MM.1S (cell line): Measurements from ENCODE around the gene CHMP5.
"Not testable (repeated sequence)": the region's sequence is repeated elsewhere in the genome, so short reads cannot be mapped to it uniquely, and the experiment has no call there.

Source experiments
- DNase-seq: peaks from one replicate; pipeline ENCODE4 v3.0.0-alpha.2; 2015
- H2AFZ ChIP-seq: fragments of 300-600 bp; sonication (generic); 2 replicates; pipeline ENCODE4 v1.6.0; 2016; ENCODE audit warnings: antibody characterized with exemption, low read length
- H3F3A ChIP-seq: fragments of 300-600 bp; sonication (generic); 2 replicates; pipeline ENCODE4 v1.6.1; 2016; ENCODE audit warnings: mild to moderate bottlenecking, antibody characterized with exemption, low read length, moderate library complexity, mixed read lengths; ENCODE audit not compliant: insufficient read depth
- H3K27ac ChIP-seq: fragments of 300-600 bp; sonication (generic); 2 replicates; pipeline ENCODE4 v1.5.1; 2016; ENCODE audit warnings: mild to moderate bottlenecking, low read length
- H3K27me3 ChIP-seq: fragments of 300-600 bp; sonication (generic); replicated peaks from 2 replicates; pipeline ENCODE4 v1.6.0; 2016; ENCODE audit warnings: low read length; ENCODE audit not compliant: insufficient read depth
- H3K36me3 ChIP-seq: fragments of 300-600 bp; sonication (generic); replicated peaks from 2 replicates; pipeline ENCODE4 v1.6.1; 2016; ENCODE audit warnings: mild to moderate bottlenecking, low read length, mixed read lengths; ENCODE audit not compliant: insufficient read depth
- H3K4me1 ChIP-seq: fragments of 300-600 bp; sonication (generic); 2 replicates; pipeline ENCODE4 v1.6.1; 2016; ENCODE audit warnings: low read length, mixed read lengths
- H3K4me2 ChIP-seq: fragments of 300-600 bp; sonication (generic); 2 replicates; pipeline ENCODE4 v1.6.0; 2016; ENCODE audit warnings: low read depth, low read length
- H3K4me3 ChIP-seq: fragments of 300-600 bp; sonication (generic); 2 replicates; pipeline ENCODE4 v1.5.1; 2016; ENCODE audit warnings: low read length, mixed read lengths
- H3K79me2 ChIP-seq: fragments of 300-600 bp; sonication (generic); 2 replicates; pipeline ENCODE4 v1.6.1; 2016; ENCODE audit warnings: mixed run types, low read length, mixed read lengths
- H3K9ac ChIP-seq: fragments of 300-600 bp; sonication (generic); 2 replicates; pipeline ENCODE4 v1.6.1; 2016; ENCODE audit warnings: low read length, mixed read lengths
- H3K9me2 ChIP-seq: fragments of 300-600 bp; sonication (generic); replicated peaks from 2 replicates; pipeline ENCODE4 v1.6.1; 2016; ENCODE audit warnings: mild to moderate bottlenecking, low read length, mixed read lengths; ENCODE audit not compliant: insufficient read depth
- H3K9me3 ChIP-seq: fragments of 300-600 bp; sonication (generic); replicated peaks from 2 replicates; pipeline ENCODE4 v1.6.1; 2016; ENCODE audit warnings: mild to moderate bottlenecking, low read length, mixed read lengths; ENCODE audit not compliant: insufficient read depth
- H4K20me1 ChIP-seq: fragments of 300-600 bp; sonication (generic); 2 replicates; pipeline ENCODE4 v1.6.1; 2016; ENCODE audit warnings: mild to moderate bottlenecking, low read length, moderate library complexity, mixed read lengths; ENCODE audit not compliant: insufficient read depth
- EZH2 ChIP-seq: fragments of 300-600 bp; sonication (generic); optimal IDR thresholded peaks from 2 replicates; pipeline ENCODE3; 2017; ENCODE audit warnings: low read depth, mild to moderate bottlenecking, antibody characterized with exemption, low read length, mixed read lengths
- EZH2phosphoT487 ChIP-seq: fragments of 300-600 bp; sonication (generic); IDR thresholded peaks from 2 replicates; pipeline ENCODE4 v1.6.1; 2018; ENCODE audit warnings: antibody characterized with exemption, low read length
- TF ChIP-seq, protein P1 (sequence below): fragments of 300-600 bp; sonication (generic); IDR thresholded peaks from 2 replicates; pipeline ENCODE4 v1.5.1; 2016; ENCODE audit warnings: antibody characterized with exemption, low read length, mixed read lengths

Gene CHMP5

DNA sequence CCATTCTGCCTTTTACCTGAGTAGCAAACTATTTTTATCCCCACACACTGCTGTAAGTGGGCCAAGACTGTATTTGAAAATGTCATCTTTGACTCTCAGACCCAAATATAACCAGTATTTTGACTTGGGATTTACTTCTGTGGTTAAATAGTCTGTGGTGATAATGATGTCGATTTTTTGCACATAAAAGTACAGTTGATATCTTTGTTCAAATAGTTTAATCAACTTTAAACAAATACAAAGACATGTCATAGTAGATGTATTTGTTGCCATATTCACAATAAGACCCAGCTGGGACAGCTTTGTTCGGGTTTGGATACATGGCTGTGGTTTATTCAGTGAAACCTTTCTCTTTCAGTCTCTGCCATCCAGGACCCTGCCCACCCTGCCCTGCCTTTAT, 45.9 kb downstream of the CHMP5 start:
- Histone ChIP-seq H3F3A (no peaks in the 10 kb centered on the region), H3K9me2 (no peaks in the 10 kb centered on the region), H2AFZ (no peak overlapping the region), H3K4me1 (no peaks in the 10 kb centered on the region), H3K9ac (no peak overlapping the region), H3K79me2 (peaks cover 38% of the 10 kb centered on the region), H4K20me1 (no peaks in the 10 kb centered on the region), H3K4me3 (no peak overlapping the region), H3K27ac (no peak overlapping the region), H3K27me3 (no peaks in the 10 kb centered on the region), H3K4me2 (no peak overlapping the region), H3K36me3 (peaks cover 9% of the 10 kb centered on the region), H3K9me3 (no peaks in the 10 kb centered on the region)
- TF ChIP-seq, protein P1, sequence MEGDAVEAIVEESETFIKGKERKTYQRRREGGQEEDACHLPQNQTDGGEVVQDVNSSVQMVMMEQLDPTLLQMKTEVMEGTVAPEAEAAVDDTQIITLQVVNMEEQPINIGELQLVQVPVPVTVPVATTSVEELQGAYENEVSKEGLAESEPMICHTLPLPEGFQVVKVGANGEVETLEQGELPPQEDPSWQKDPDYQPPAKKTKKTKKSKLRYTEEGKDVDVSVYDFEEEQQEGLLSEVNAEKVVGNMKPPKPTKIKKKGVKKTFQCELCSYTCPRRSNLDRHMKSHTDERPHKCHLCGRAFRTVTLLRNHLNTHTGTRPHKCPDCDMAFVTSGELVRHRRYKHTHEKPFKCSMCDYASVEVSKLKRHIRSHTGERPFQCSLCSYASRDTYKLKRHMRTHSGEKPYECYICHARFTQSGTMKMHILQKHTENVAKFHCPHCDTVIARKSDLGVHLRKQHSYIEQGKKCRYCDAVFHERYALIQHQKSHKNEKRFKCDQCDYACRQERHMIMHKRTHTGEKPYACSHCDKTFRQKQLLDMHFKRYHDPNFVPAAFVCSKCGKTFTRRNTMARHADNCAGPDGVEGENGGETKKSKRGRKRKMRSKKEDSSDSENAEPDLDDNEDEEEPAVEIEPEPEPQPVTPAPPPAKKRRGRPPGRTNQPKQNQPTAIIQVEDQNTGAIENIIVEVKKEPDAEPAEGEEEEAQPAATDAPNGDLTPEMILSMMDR, result no peak
- TF ChIP-seq EZH2 (no peak), EZH2phosphoT487 (no peak)
- no peak for DNase-seq

DNA sequence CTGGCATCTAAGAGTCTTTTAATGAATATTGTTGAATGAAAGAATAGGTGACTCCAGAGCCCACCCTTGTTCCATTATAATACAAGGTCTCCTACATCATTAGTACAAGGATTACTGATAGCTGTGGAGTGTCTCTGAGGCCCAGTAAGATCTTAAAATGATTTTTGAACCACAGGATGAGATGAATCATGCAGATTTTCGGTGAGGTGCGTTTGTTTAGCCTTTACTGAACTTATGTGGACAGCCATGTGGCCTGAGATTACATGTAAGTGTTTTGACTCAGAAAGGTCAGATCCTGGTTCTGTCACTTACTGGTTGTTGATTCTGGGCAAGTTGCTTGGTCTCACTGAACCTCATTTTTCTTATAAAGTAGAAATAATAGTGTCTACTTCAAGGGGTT, 47.1 kb downstream of the CHMP5 start:
- Histone ChIP-seq H3K9me2 (no peaks in the 10 kb centered on the region), H3K9me3 (no peaks in the 10 kb centered on the region), H2AFZ (no peak overlapping the region), H3K4me2 (no peak overlapping the region), H3K4me1 (no peaks in the 10 kb centered on the region), H3K79me2 (peaks cover 27% of the 10 kb centered on the region), H3K27ac (no peak overlapping the region), H3K27me3 (no peaks in the 10 kb centered on the region), H3K9ac (no peak overlapping the region), H3K36me3 (peaks cover 9% of the 10 kb centered on the region), H3F3A (no peaks in the 10 kb centered on the region), H3K4me3 (no peak overlapping the region), H4K20me1 (no peaks in the 10 kb centered on the region)
- DNase-seq, result no peak
- TF ChIP-seq, protein P1, result no peak
- TF ChIP-seq EZH2 (no peak), EZH2phosphoT487 (no peak)

DNA sequence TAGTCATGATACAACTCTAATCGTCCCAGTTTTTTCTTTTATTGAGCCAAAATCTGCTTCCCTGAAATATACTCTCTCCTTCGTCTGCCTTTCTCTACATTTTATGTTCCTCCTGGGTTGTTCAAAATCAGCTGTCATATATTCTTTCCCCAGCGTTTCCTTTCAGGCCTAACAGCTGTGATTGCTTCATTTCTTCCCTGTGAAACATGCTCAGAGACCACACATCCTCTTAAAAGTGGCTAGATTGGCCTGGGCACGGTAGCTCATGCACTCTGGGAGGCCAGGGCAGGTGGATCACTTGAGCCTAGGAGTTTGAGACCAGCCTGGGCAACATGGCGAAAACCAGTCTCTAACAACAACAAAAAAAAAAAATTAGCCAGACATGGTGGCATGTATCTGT, 50.5 kb downstream of the CHMP5 start:
- Histone ChIP-seq H4K20me1 (no peaks in the 10 kb centered on the region), H3K9me3 (no peaks in the 10 kb centered on the region), H3K27ac (no peak overlapping the region), H3K9ac (no peak overlapping the region), H2AFZ (no peak overlapping the region), H3K4me3 (no peak overlapping the region), H3K36me3 (peaks cover 16% of the 10 kb centered on the region), H3K27me3 (no peaks in the 10 kb centered on the region), H3K4me2 (no peak overlapping the region), H3F3A (no peaks in the 10 kb centered on the region), H3K4me1 (no peaks in the 10 kb centered on the region), H3K9me2 (no peaks in the 10 kb centered on the region), H3K79me2 (peaks cover 15% of the 10 kb centered on the region; the same call in 1 of the 2 replicates)
- DNase-seq, result no peak
- TF ChIP-seq EZH2 (no peak), EZH2phosphoT487 (no peak)
- TF ChIP-seq, protein P1, result no peak

DNA sequence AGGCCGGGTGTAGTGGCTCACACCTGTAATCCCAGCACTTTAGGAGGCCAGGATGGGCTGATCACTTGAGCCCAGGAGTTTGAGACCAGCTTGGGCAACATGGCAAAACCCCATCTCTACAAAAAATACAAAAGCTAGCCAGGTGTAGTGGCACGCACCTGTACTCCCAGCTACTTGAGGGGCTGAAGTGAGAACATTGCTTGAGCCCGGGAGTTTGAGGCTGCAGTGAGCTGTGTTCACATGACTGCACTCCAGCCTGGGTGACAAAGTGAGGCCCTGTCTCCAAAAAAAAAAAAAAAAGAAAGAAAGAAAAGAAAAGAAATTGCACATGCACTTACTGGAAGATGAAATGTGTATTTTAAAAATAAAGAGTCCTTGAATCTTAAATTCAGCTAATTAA, 52.3 kb downstream of the CHMP5 start:
- Histone ChIP-seq H3K36me3 (peaks cover 12% of the 10 kb centered on the region; the same call in 1 of the 2 replicates), H3K79me2 (peaks cover 20% of the 10 kb centered on the region; the same call in 1 of the 2 replicates)
- not testable (repeated sequence) for H4K20me1 ChIP-seq, H3F3A ChIP-seq, H3K9me2 ChIP-seq, H3K9me3 ChIP-seq, H3K9ac ChIP-seq, H3K27me3 ChIP-seq, H3K27ac ChIP-seq, H2AFZ ChIP-seq, H3K4me2 ChIP-seq, H3K4me1 ChIP-seq, H3K4me3 ChIP-seq, DNase-seq
